ENCODE results near the gene ZC3H14. TPM values are rescaled to one million over a fixed set of nuclear protein-coding genes. Genes with fewer than 3 reads are reported as not detected.

The ZC3H14 gene
- total and polyA plus RNA-seq, 7 donors = 28.5 to 45.0 (median 37.1) TPM

- Histone ChIP-seq H3K27me3 (ENCODE audit: insufficient read depth in 3 of 3, low read length in 2 of 3) (no peaks in the 10 kb centered on the region), H3K4me1 (no peaks in the 10 kb centered on the region), H3K27ac (no peak overlapping the region), H3K9me3 (no peaks in the 10 kb centered on the region), H3K36me3 (ENCODE audit: insufficient read depth in 1 of 2, low read depth in 1 of 2) (peaks cover 0 to 99% of the 10 kb centered on the region in 2 donors), H3K4me3 (no peak overlapping the region)
- intact Hi-C loops (cut with DNase I) = no loop called here
- DNase-seq = no peak
- no peak for TF ChIP-seq CTCF (IDR thresholded peaks at IDR 0.05)
- WGBS, 3 donors = 87 to 93% (median 91%) methylated on average over 10 of the region's 10 CpGs
- no peak for ATAC-seq
Measured at GRCh38 chr14:88599761-88600439, 37.1 kb downstream of the ZC3H14 start.

DNA sequence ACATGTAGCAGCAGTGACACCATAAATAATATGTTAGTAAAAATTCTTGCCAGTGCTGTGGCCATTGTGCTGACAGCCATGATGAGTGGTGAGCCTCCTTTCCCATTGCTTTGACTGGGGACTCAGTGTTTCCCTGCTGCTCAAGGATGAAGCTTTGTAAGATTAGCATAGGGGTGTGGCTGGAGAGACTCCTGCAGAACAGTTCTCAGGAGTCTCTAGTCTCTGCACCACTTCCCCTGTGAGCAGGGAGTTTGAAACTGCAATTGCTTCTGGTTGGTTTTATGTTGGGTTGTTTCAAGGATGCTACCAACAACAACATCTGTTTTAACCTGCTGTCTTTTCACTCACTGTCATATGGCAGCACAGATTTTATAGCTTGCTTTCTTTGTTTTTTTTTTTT, 41.4 kb downstream of the ZC3H14 start:
- intact Hi-C loops (cut with DNase I) = no loop called here
- no peak for ATAC-seq
- Histone ChIP-seq H3K9me3 (no peaks in the 10 kb centered on the region), H3K27me3 (ENCODE audit: insufficient read depth in 3 of 3, low read length in 2 of 3) (no peaks in the 10 kb centered on the region), H3K4me3 (no peak overlapping the region), H3K36me3 (ENCODE audit: insufficient read depth in 1 of 2, low read depth in 1 of 2) (peaks cover 17 to 83% of the 10 kb centered on the region in 2 donors), H3K4me1 (no peaks in the 10 kb centered on the region), H3K27ac (no peak overlapping the region)
- DNase-seq = no peak
- TF ChIP-seq CTCF (IDR thresholded peaks at IDR 0.05) = no peak

DNA sequence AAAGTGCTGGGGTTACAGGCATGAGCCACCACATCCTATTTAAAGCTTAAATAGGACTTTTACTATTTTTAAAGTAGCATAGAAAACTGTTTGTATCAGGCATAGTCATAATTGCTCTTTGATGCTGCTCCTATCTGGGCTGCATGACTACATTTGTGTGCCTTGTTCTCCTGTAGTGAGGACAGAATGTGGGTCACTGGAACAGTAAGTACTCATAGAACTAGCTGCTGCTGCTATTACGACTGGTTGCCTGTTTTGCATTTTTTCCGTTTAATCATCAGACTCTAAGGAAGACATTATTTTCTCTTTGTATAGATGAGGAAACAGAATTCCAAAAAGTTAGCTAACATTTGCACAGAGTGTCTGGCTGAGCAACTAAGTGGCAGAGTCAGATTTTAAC, 42.8 kb downstream of the ZC3H14 start:
- Histone ChIP-seq H3K27me3 (ENCODE audit: insufficient read depth in 3 of 3, low read length in 2 of 3) (no peaks in the 10 kb centered on the region), H3K27ac (no peak overlapping the region), H3K4me1 (no peaks in the 10 kb centered on the region), H3K9me3 (no peaks in the 10 kb centered on the region), H3K36me3 (ENCODE audit: insufficient read depth in 1 of 2, low read depth in 1 of 2) (peaks cover 22 to 84% of the 10 kb centered on the region in 2 donors), H3K4me3 (no peak overlapping the region)
- WGBS, 3 donors = 87 to 94% (median 87%) methylated on average over 2 of the region's 2 CpGs
- no peak for TF ChIP-seq CTCF (IDR thresholded peaks at IDR 0.05)
- ATAC-seq = no peak
- no peak for DNase-seq
- intact Hi-C loops (cut with DNase I) = no loop called here

DNA sequence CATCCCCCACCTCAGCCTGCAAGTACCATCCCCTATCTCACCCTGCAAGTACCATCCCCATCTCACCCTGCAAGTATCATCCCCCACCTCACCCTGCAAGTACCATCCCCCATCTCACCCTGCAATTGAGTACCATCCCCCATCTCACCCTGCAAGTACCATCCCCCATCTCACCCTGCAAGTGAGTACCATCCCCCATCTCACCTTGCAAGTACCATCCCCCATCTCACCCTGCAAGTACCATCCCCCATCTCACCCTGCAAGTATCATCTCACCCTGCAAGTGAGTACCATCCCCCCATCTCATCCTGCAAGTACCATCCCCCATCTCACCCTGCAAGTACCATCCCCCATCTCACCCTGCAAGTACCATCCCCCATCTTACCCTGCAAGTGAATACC, 45.0 kb downstream of the ZC3H14 start:
- DNase-seq = no peak
- Histone ChIP-seq H3K4me1 (no peaks in the 10 kb centered on the region), H3K4me3 (no peak overlapping the region), H3K27ac (no peak overlapping the region), H3K36me3 (ENCODE audit: insufficient read depth in 1 of 2, low read depth in 1 of 2) (peaks cover 27 to 84% of the 10 kb centered on the region in 2 donors), H3K27me3 (ENCODE audit: insufficient read depth in 3 of 3, low read length in 2 of 3) (no peaks in the 10 kb centered on the region), H3K9me3 (no peaks in the 10 kb centered on the region)
- ATAC-seq = no peak
- TF ChIP-seq CTCF (IDR thresholded peaks at IDR 0.05) = no peak
- intact Hi-C loops (cut with DNase I) = no loop called here

- TF ChIP-seq CTCF (IDR thresholded peaks at IDR 0.05) = no peak
- peaks cover 7% of the 10 kb centered on the region for H3K4me1 ChIP-seq
- no peak for ATAC-seq
- no peak overlapping the region for H3K4me3 ChIP-seq
- H3K27me3 ChIP-seq (ENCODE audit: insufficient read depth in 3 of 3, low read length in 2 of 3) = no peaks in the 10 kb centered on the region
- intact Hi-C loops (cut with DNase I) = no loop called here
- no peak for DNase-seq
- no peak overlapping the region for H3K27ac ChIP-seq
- no peaks in the 10 kb centered on the region for H3K9me3 ChIP-seq
- WGBS, 3 donors = 10 to 19% (median 16%) methylated on average over 1 of the region's 1 CpG
- peaks cover 21 to 76% of the 10 kb centered on the region in 2 donors for H3K36me3 ChIP-seq (ENCODE audit: insufficient read depth in 1 of 2, low read depth in 1 of 2)
Measured at GRCh38 chr14:88611878-88612277, 49.0 kb downstream of the ZC3H14 start.

Data from psoas muscle (tissue), 8 donors.